Liver (tissue), 9 donors: ENCODE measurements around the gene RNF5. TPM values are rescaled to one million over a fixed set of nuclear protein-coding genes. Genes with fewer than 3 reads are reported as not detected.
"Not testable (repeated sequence)": the region's sequence is repeated elsewhere in the genome, so short reads cannot be mapped to it uniquely, and the experiment has no call there.

Experiments
- DNase-seq: peaks from one replicate; pipeline ENCODE4 v3.0.0-alpha.2; 2017; ENCODE audit warnings: low spot score
- H3K27ac ChIP-seq, 2 donors: one replicate each; pipeline ENCODE4 v1.7.0; 2013; ENCODE audit warnings: inconsistent platforms in 2 of 2, low read length in 2 of 2, control low read depth in 1 of 2, low read depth in 1 of 2, mild to moderate bottlenecking in 1 of 2
- H3K27me3 ChIP-seq, 4 donors: one replicate each; pipeline versions ENCODE4 v1.6.1 to v1.7.0; 2013; ENCODE audit warnings: low read length in 3 of 4, inconsistent platforms in 1 of 4, mild to moderate bottlenecking in 1 of 4, moderate library complexity in 1 of 4; ENCODE audit not compliant: control insufficient read depth in 4 of 4, insufficient read depth in 4 of 4
- H3K36me3 ChIP-seq, 4 donors: one replicate each; pipeline versions ENCODE4 v1.6.1 to v1.7.0; 2013; ENCODE audit warnings: low read length in 3 of 4, mild to moderate bottlenecking in 3 of 4, low read depth in 1 of 4, moderate library complexity in 1 of 4; ENCODE audit not compliant: control insufficient read depth in 4 of 4, insufficient read depth in 3 of 4
- H3K4me1 ChIP-seq, 4 donors: one replicate each; pipeline versions ENCODE4 v1.6.1 to v1.7.0; 2013; ENCODE audit warnings: low read length in 3 of 4, mild to moderate bottlenecking in 3 of 4, moderate library complexity in 1 of 4; ENCODE audit not compliant: control insufficient read depth in 4 of 4, insufficient read depth in 4 of 4
- H3K4me3 ChIP-seq, 3 donors: one replicate each; pipeline versions ENCODE4 v1.6.1 to v1.7.0; 2013; ENCODE audit warnings: low read length in 3 of 3, control low read depth in 1 of 3, low read depth in 1 of 3, mild to moderate bottlenecking in 1 of 3
- H3K9ac ChIP-seq, 2 donors: one replicate each; pipeline ENCODE4 v1.7.0; 2013; ENCODE audit warnings: low read length in 2 of 2, mild to moderate bottlenecking in 2 of 2, moderate library complexity in 2 of 2, control low read depth in 1 of 2, low read depth in 1 of 2
- H3K9me3 ChIP-seq, 4 donors: one replicate each; pipeline versions ENCODE4 v1.6.1 to v1.7.0; 2013; ENCODE audit warnings: low read length in 3 of 4; ENCODE audit not compliant: control insufficient read depth in 4 of 4
- ATF3 ChIP-seq: IDR thresholded peaks from 2 replicates; pipeline ENCODE4 v1.6.1; 2016; ENCODE audit warnings: antibody characterized with exemption
- CTCF ChIP-seq: fragments of 150-350 bp; IDR thresholded peaks from 2 replicates; pipeline ENCODE4 v1.5.1; 2017; ENCODE audit warnings: improper control_type of control experiment, low read depth, low read length; ENCODE audit not compliant: missing input control
- EGR1 ChIP-seq, 2 donors: IDR thresholded peaks; 2 replicates each; pipeline ENCODE4 v1.6.1; 2016 to 2018; ENCODE audit warnings: antibody characterized with exemption in 2 of 2, low read depth in 2 of 2
- FOXA2 ChIP-seq: IDR thresholded peaks from 2 replicates; pipeline ENCODE4 v1.6.1; 2016; ENCODE audit warnings: antibody characterized with exemption
- GABPA ChIP-seq, 2 donors: IDR thresholded peaks in 1 of 2; conservative IDR thresholded peaks in 1 of 2; 2 replicates each; pipeline ENCODE4 v1.6.1; 2016; ENCODE audit warnings: antibody characterized with exemption in 2 of 2, mild to moderate bottlenecking in 1 of 2, moderate library complexity in 1 of 2
- HNF4A ChIP-seq, 2 donors: conservative IDR thresholded peaks; 2 replicates each; pipeline ENCODE4 v1.6.1; 2016; ENCODE audit warnings: antibody characterized with exemption in 2 of 2, mild to moderate bottlenecking in 2 of 2
- HNF4G ChIP-seq: IDR thresholded peaks from 2 replicates; pipeline ENCODE4 v1.6.1; 2016; ENCODE audit warnings: antibody characterized with exemption
- JUND ChIP-seq, 2 donors: IDR thresholded peaks; 2 replicates each; pipeline ENCODE4 v1.6.1; 2016; ENCODE audit warnings: antibody characterized with exemption in 2 of 2
- MAX ChIP-seq: IDR thresholded peaks from 2 replicates; pipeline ENCODE4 v1.6.1; 2016; ENCODE audit warnings: antibody characterized with exemption
- NR2F2 ChIP-seq: IDR thresholded peaks from 2 replicates; pipeline ENCODE4 v1.6.1; 2016; ENCODE audit warnings: antibody characterized with exemption
- REST ChIP-seq: IDR thresholded peaks from 2 replicates; pipeline ENCODE4 v1.6.1; 2016; ENCODE audit warnings: antibody characterized with exemption, mild to moderate bottlenecking
- RXRA ChIP-seq, 2 donors: IDR thresholded peaks; 2 replicates each; pipeline ENCODE4 v1.6.1; 2017 to 2018; ENCODE audit warnings: antibody characterized with exemption in 2 of 2, mild to moderate bottlenecking in 1 of 2
- SP1 ChIP-seq: IDR thresholded peaks from 2 replicates; pipeline ENCODE4 v1.6.1; 2018; ENCODE audit warnings: antibody characterized with exemption, mild to moderate bottlenecking
- TAF1 ChIP-seq: conservative IDR thresholded peaks from 2 replicates; pipeline ENCODE4 v1.6.1; 2016; ENCODE audit warnings: antibody characterized with exemption, mild to moderate bottlenecking
- ZBTB33 ChIP-seq: IDR thresholded peaks from 2 replicates; pipeline ENCODE4 v1.6.1; 2016; ENCODE audit warnings: antibody characterized with exemption
- WGBS: extraction: QIAGEN DNeasy Blood & Tissue Kit; methylation state at CpG from one replicate; pipeline ENCODE4 v1.1.7; 2013; 5-methylcytosine and 5-hydroxymethylcytosine counted together
- polyA plus RNA-seq, 2 donors: library from polyadenylated mRNA; stranded (reverse) in 1 of 2; unstranded in 1 of 2; fragments of 200-250 nt in 1 of 2; fragments of >200 nt in 1 of 2; fragmentation: Nextera tagmentation in 1 of 2; extraction: Ambion mirVana in 1 of 2; gene quantifications; one replicate each; pipeline versions ENCODE4 v1.2.1 to v1.2.3, GENCODE V29; 2013 to 2015
- total RNA-seq, 2 donors: library from RNA; depleted of rRNA; stranded (reverse); fragments of >200 nt; gene quantifications; one replicate each; pipeline ENCODE4 v1.2.3, GENCODE V29; 2014
- donor health status: healthy.
- donor health status: healthy.
- donor health status: healthy.
- donor health status: healthy.
- donor health status: healthy.

The RNF5 gene
- total and polyA plus RNA-seq, 4 donors, result 51.5 to 85.9 (median 61.0) TPM

- no peak overlapping the region for H3K9ac ChIP-seq
- H3K4me3 ChIP-seq, result no peak overlapping the region
- H3K9me3 ChIP-seq, result no peaks in the 10 kb centered on the region
- no peak for TF ChIP-seq NR2F2
- no peak for TF ChIP-seq TAF1
- no peak for TF ChIP-seq ATF3
- peak; percentile 27 to 61 for TF ChIP-seq HNF4A (conservative IDR thresholded peaks at IDR 0.05)
- peak; percentile 70 for TF ChIP-seq SP1
- no peak for TF ChIP-seq EGR1 (IDR thresholded peaks at IDR 0.05; ENCODE audit: low read depth in 2 of 2)
- no peak for TF ChIP-seq REST
- peak in 1 of 2 donors; percentile 21 for TF ChIP-seq RXRA (IDR thresholded peaks at IDR 0.05)
- no peak for TF ChIP-seq HNF4G
- no peak for TF ChIP-seq GABPA (IDR thresholded peaks at IDR 0.05 in 1 of 2, conservative IDR thresholded peaks at IDR 0.05 in 1 of 2)
- TF ChIP-seq FOXA2, result no peak
- no peak for TF ChIP-seq MAX
- H3K27me3 ChIP-seq, result no peaks in the 10 kb centered on the region
- peaks cover 0 to 5% (median 0%) of the 10 kb centered on the region in 4 donors for H3K4me1 ChIP-seq
- no peak for DNase-seq
- H3K36me3 ChIP-seq, result no peaks in the 10 kb centered on the region
- no peak overlapping the region for H3K27ac ChIP-seq
- WGBS, result 81% methylated on average over 5 of the region's 5 CpGs
These were observed 37.7 kb upstream of the RNF5 start for GRCh38 chr6:32140420-32141046.

- not testable (repeated sequence) for H3K27ac ChIP-seq, H3K4me1 ChIP-seq, H3K9ac ChIP-seq, H3K9me3 ChIP-seq, H3K36me3 ChIP-seq, H3K27me3 ChIP-seq, DNase-seq, H3K4me3 ChIP-seq
- 87% methylated on average over 7 of the region's 7 CpGs for WGBS
These were observed 34.0 kb upstream of the RNF5 start for GRCh38 chr6:32144238-32144637.

- H3K9me3 ChIP-seq, result peaks cover 0 to 2% (median 0%) of the 10 kb centered on the region in 4 donors
- no peaks in the 10 kb centered on the region for H3K4me1 ChIP-seq
- H3K4me3 ChIP-seq, result no peak overlapping the region
- no peaks in the 10 kb centered on the region for H3K36me3 ChIP-seq
- H3K27me3 ChIP-seq, result peaks cover 0 to 5% (median 0%) of the 10 kb centered on the region in 4 donors
- no peak overlapping the region for H3K9ac ChIP-seq
- no peak overlapping the region for H3K27ac ChIP-seq
- DNase-seq, result no peak
- 91% methylated on average over 1 of the region's 1 CpG for WGBS
- TF ChIP-seq ZBTB33 (no peak), REST (no peak), JUND (IDR thresholded peaks at IDR 0.05) (no peak), HNF4G (no peak), SP1 (no peak), EGR1 (IDR thresholded peaks at IDR 0.05; ENCODE audit: low read depth in 2 of 2) (no peak), FOXA2 (no peak), CTCF (no peak), MAX (no peak), RXRA (IDR thresholded peaks at IDR 0.05) (no peak)
These were observed 31.9 kb upstream of the RNF5 start for GRCh38 chr6:32146287-32146686.
